ENCODE measurements around the gene PLCD1. TPM values are rescaled to one million over a fixed set of nuclear protein-coding genes. Genes with fewer than 3 reads are reported as not detected.
"Not testable (repeated sequence)": the region's sequence is repeated elsewhere in the genome, so short reads cannot be mapped to it uniquely, and the experiment has no call there.

The PLCD1 gene
- 1 to 10 TPM; 1.8 to 3.4 (median 1.9) TPM for total RNA-seq

- Mint-ChIP-seq H3K36me3 (ENCODE audit: insufficient read depth) (no peaks in the 10 kb centered on the region), H3K4me1 (ENCODE audit: low read depth) (peaks cover 34% of the 10 kb centered on the region), H3K9me3 (no peaks in the 10 kb centered on the region), H3K27me3 (ENCODE audit: low read depth) (peaks cover 3% of the 10 kb centered on the region), H3K4me3 (peak within 1 kb of the TSS; percentile 53)
- DNase-seq (no peak), ATAC-seq (no peak)
Observed at GRCh38 chr3:38029400-38030125, at the start of gene PLCD1. Gene PLCD1, minus strand, starts transcription at chr3:38029642. Its CDS starts 103 bp downstream, at chr3:38029539.

DNA sequence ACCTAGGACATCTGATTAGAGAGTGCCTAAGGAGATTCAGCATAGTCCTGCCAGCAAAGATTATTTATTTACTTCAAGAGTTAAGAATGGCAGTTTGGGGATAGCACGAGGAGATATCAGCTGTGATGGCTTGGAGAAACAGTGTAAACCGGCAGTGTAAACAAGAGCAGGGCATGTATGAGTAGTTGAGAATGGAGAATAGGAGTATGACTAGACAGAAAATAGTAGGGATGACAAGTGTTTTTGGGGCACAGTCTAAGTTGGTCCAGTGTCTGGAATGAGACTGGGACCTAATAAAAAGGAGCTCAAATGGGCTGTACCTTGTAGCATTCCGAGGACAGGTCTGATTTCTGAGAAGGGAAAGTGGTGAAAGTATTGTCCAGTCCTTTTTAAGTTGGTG is 47.6 kb upstream of the PLCD1 start:
- not testable (repeated sequence) for H3K36me3 Mint-ChIP-seq (ENCODE audit: insufficient read depth); H3K9me3 Mint-ChIP-seq; H3K27me3 Mint-ChIP-seq (ENCODE audit: low read depth); H3K4me1 Mint-ChIP-seq (ENCODE audit: low read depth); DNase-seq; H3K4me3 Mint-ChIP-seq; ATAC-seq

- DNase-seq: no peak
- no peaks in the 10 kb centered on the region for H3K4me1 Mint-ChIP-seq (ENCODE audit: low read depth)
- H3K27me3 Mint-ChIP-seq (ENCODE audit: low read depth): no peaks in the 10 kb centered on the region
- peaks cover 2% of the 10 kb centered on the region for H3K36me3 Mint-ChIP-seq (ENCODE audit: insufficient read depth)
- H3K4me3 Mint-ChIP-seq: no peak overlapping the region
- H3K9me3 Mint-ChIP-seq: no peaks in the 10 kb centered on the region
- ATAC-seq: no peak
Observed at GRCh38 chr3:38070013-38070412, 40.6 kb upstream of the PLCD1 start.

DNA sequence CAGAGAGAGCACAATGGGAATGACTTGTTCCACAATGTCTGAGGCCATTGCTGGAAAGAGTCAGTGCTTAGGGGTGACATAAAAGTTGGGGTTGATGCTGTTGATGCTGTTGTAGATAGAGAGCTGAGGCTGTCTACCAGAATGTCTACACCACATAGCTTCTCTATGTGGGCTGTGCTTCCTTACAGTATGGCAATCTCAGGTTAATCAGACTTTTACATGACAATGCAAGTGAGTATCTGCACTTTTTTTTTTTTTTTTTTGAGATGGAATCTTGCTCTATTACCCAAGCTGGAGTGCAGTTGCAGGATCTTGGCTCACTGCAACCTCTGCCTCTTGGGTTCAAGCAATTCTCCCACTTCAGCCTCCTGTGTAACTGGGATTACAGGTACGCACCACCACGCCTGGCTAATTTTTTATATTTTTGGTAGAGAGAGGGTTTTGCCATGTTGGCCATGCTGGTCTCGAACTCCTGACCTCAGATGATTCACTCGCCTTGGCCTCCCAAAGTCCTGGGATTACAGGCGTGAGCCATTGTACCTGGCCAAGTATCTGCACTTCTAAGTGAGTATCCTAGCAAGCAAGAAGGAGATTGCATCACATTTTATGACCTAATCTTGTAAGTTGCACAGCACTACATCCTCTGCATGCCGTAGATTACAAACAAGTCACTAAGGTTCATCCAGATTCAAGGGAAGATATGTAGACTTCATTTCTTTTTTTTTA is 38.2 kb upstream of the PLCD1 start:
- ATAC-seq: no peak
- H3K4me1 Mint-ChIP-seq (ENCODE audit: low read depth): no peaks in the 10 kb centered on the region
- no peak for DNase-seq
- H3K27me3 Mint-ChIP-seq (ENCODE audit: low read depth): no peaks in the 10 kb centered on the region
- no peak overlapping the region for H3K4me3 Mint-ChIP-seq
- peaks cover 2% of the 10 kb centered on the region for H3K36me3 Mint-ChIP-seq (ENCODE audit: insufficient read depth)
- no peaks in the 10 kb centered on the region for H3K9me3 Mint-ChIP-seq

DNA sequence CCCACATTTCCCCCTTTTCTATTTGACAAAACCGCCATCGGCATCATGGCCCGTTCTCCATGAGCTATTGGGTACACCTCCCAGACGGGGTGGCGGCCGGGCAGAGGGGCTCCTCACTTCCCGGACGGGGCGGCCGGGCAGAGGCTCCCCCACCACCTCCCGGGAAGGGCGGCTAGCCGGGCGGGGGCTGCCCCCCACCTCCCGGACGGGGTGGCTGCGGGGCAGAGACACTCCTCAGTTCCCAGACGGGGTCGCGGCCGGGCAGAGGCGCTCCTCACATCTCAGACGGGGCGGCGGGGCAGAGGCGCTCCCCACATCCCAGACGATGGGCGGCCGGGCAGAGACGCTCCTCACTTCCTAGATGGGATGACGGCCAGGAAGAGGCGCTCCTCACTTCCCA is 35.0 kb upstream of the PLCD1 start:
- H3K36me3 Mint-ChIP-seq (ENCODE audit: insufficient read depth): peaks cover 13% of the 10 kb centered on the region
- ATAC-seq; H3K27me3 Mint-ChIP-seq (ENCODE audit: low read depth); H3K4me3 Mint-ChIP-seq; H3K4me1 Mint-ChIP-seq (ENCODE audit: low read depth); DNase-seq; H3K9me3 Mint-ChIP-seq: not testable (repeated sequence)

GRCh38 chr3:38062809-38063208 is 33.4 kb upstream of the PLCD1 start:
- no peak for ATAC-seq
- H3K27me3 Mint-ChIP-seq (ENCODE audit: low read depth): no peaks in the 10 kb centered on the region
- peaks cover 13% of the 10 kb centered on the region for H3K36me3 Mint-ChIP-seq (ENCODE audit: insufficient read depth)
- no peak for DNase-seq
- no peaks in the 10 kb centered on the region for H3K4me1 Mint-ChIP-seq (ENCODE audit: low read depth)
- H3K9me3 Mint-ChIP-seq: no peaks in the 10 kb centered on the region
- H3K4me3 Mint-ChIP-seq: no peak overlapping the region

- Mint-ChIP-seq H3K4me3 (no peak overlapping the region), H3K4me1 (ENCODE audit: low read depth) (no peaks in the 10 kb centered on the region), H3K9me3 (no peaks in the 10 kb centered on the region), H3K36me3 (ENCODE audit: insufficient read depth) (peaks cover 11% of the 10 kb centered on the region), H3K27me3 (ENCODE audit: low read depth) (no peaks in the 10 kb centered on the region)
- no peak for DNase-seq
- no peak for ATAC-seq
Observed at GRCh38 chr3:38059591-38059990, 30.1 kb upstream of the PLCD1 start.

GRCh38 chr3:38059148-38059547 is 29.7 kb upstream of the PLCD1 start:
- no peaks in the 10 kb centered on the region for H3K9me3 Mint-ChIP-seq
- DNase-seq (no peak), ATAC-seq (no peak)
- no peaks in the 10 kb centered on the region for H3K27me3 Mint-ChIP-seq (ENCODE audit: low read depth)
- no peak overlapping the region for H3K4me3 Mint-ChIP-seq
- H3K4me1 Mint-ChIP-seq (ENCODE audit: low read depth): no peaks in the 10 kb centered on the region
- peaks cover 11% of the 10 kb centered on the region for H3K36me3 Mint-ChIP-seq (ENCODE audit: insufficient read depth)

- DNase-seq (no peak), ATAC-seq (no peak)
- no peak overlapping the region for H3K4me3 Mint-ChIP-seq
- no peaks in the 10 kb centered on the region for H3K27me3 Mint-ChIP-seq (ENCODE audit: low read depth)
- no peaks in the 10 kb centered on the region for H3K36me3 Mint-ChIP-seq (ENCODE audit: insufficient read depth)
- H3K9me3 Mint-ChIP-seq: no peaks in the 10 kb centered on the region
- no peaks in the 10 kb centered on the region for H3K4me1 Mint-ChIP-seq (ENCODE audit: low read depth)
Observed at GRCh38 chr3:38054499-38055001, 25.1 kb upstream of the PLCD1 start.

- not testable (repeated sequence) for H3K4me3 Mint-ChIP-seq; H3K4me1 Mint-ChIP-seq (ENCODE audit: low read depth); H3K36me3 Mint-ChIP-seq (ENCODE audit: insufficient read depth); ATAC-seq; DNase-seq; H3K27me3 Mint-ChIP-seq (ENCODE audit: low read depth); H3K9me3 Mint-ChIP-seq
Observed at GRCh38 chr3:38053813-38054498, 24.5 kb upstream of the PLCD1 start.

GRCh38 chr3:38053286-38053685 is 23.8 kb upstream of the PLCD1 start:
- ATAC-seq; H3K36me3 Mint-ChIP-seq (ENCODE audit: insufficient read depth); H3K27me3 Mint-ChIP-seq (ENCODE audit: low read depth); H3K4me3 Mint-ChIP-seq; DNase-seq; H3K4me1 Mint-ChIP-seq (ENCODE audit: low read depth); H3K9me3 Mint-ChIP-seq: not testable (repeated sequence)

DNA sequence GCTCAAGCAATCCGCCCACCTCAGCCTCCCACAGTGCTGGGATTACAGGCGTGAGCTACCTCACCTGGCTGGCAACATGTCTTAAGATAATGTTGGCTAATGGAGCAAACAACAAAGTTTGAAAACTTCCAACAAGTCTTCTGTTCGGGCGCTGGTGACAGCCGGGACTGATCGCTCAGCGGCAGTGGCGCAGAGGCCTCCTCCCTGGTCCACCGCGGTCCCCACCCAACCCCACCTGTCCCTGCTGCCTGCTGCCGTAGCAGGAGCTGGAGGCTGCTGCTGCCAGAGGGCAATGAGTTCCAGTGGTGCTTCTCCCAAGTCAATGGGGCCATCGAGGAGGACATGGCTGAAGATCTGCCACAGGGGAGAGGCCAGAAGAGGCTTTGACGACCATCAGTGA is 21.7 kb upstream of the PLCD1 start:
- Mint-ChIP-seq H3K4me3 (no peak overlapping the region), H3K9me3 (no peaks in the 10 kb centered on the region), H3K4me1 (ENCODE audit: low read depth) (no peaks in the 10 kb centered on the region), H3K36me3 (ENCODE audit: insufficient read depth) (peaks cover 5% of the 10 kb centered on the region), H3K27me3 (ENCODE audit: low read depth) (no peaks in the 10 kb centered on the region)
- DNase-seq (no peak), ATAC-seq (no peak)

GRCh38 chr3:38049358-38050126 is 20.1 kb upstream of the PLCD1 start:
- Mint-ChIP-seq H3K27me3 (ENCODE audit: low read depth) (no peaks in the 10 kb centered on the region), H3K9me3 (no peaks in the 10 kb centered on the region), H3K4me3 (no peak overlapping the region), H3K4me1 (ENCODE audit: low read depth) (peaks cover 1% of the 10 kb centered on the region), H3K36me3 (ENCODE audit: insufficient read depth) (peaks cover 8% of the 10 kb centered on the region)
- no peak for ATAC-seq
- DNase-seq: no peak

GRCh38 chr3:38047896-38048295 is 18.5 kb upstream of the PLCD1 start:
- Mint-ChIP-seq H3K9me3 (no peaks in the 10 kb centered on the region), H3K4me1 (ENCODE audit: low read depth) (peaks cover 1% of the 10 kb centered on the region), H3K4me3 (no peak overlapping the region), H3K36me3 (ENCODE audit: insufficient read depth) (peaks cover 8% of the 10 kb centered on the region), H3K27me3 (ENCODE audit: low read depth) (no peaks in the 10 kb centered on the region)
- no peak for DNase-seq
- no peak for ATAC-seq
